HepG2 (cell line): Measurements from ENCODE around the gene CIBAR2. TPM values are rescaled to one million over a fixed set of nuclear protein-coding genes. Genes with fewer than 3 reads are reported as not detected.

ENCODE experiments used
- ATAC-seq: fragments of 200-7000 bp; cut with Tn5 transposase; 3 replicates; pipeline ENCODE4 v1.9.1; 2020; ENCODE audit warnings: mild to moderate bottlenecking, moderate library complexity
- BruUV-seq: library from RNA; stranded (reverse); fragments of 400-500 nt; replicated peaks from 2 replicates; lab custom pipeline; 2021; lab: Mats Ljungman, UMichigan
- CTCF ChIA-PET: fragments of 300-600 bp; formaldehyde crosslinking; extraction: SDS; loops from one replicate; lab custom pipeline; 2021; ENCODE audit warnings: low total read pairs, inconsistent platforms, low intra/inter-chr PET ratio; lab: Yijun Ruan, JAX
- POLR2A ChIA-PET: fragments of 350-600 bp; sonication (Branson Sonifier 250); formaldehyde crosslinking; loops from one replicate; lab custom pipeline; 2020; ENCODE audit warnings: antibody characterized with exemption, inconsistent platforms; lab: Yijun Ruan, JAX
- DNase-seq: peaks from one replicate; pipeline ENCODE4 v3.0.0-alpha.2; 2015; ENCODE audit warnings: low spot score
- FAIRE-seq: peaks from 3 replicates; lab custom pipeline; 2011; peaks lifted over from hg19 to GRCh38; lab: Jason Lieb, UNC
- H2AFZ ChIP-seq: one replicate; pipeline ENCODE4 v1.6.1; 2011; ENCODE audit warnings: low read length, inconsistent platforms
- H3K27ac ChIP-seq: fragments of 300-600 bp; 3 replicates; pipeline ENCODE4 v1.8.0; 2011; ENCODE audit warnings: mixed run types, mild to moderate bottlenecking, mixed read lengths, low read length, inconsistent platforms; ENCODE audit not compliant: insufficient read depth; ENCODE audit errors: extremely low read length
- H3K27me3 ChIP-seq, 2 experiments: fragments of 200-600 bp in 1 of 2; 2 replicates in 1 of 2; 3 replicates in 1 of 2; pipeline versions ENCODE4 v1.6.0 to v1.8.0; 2011; ENCODE audit warnings: low read length in 2 of 2, mild to moderate bottlenecking in 2 of 2, moderate library complexity in 2 of 2, inconsistent platforms in 1 of 2; ENCODE audit not compliant: insufficient read depth in 2 of 2, control insufficient read depth in 1 of 2
- H3K36me3 ChIP-seq, 2 experiments: fragments of 200-600 bp in 1 of 2; replicated peaks in 1 of 2; 2 replicates in 1 of 2; 3 replicates in 1 of 2; pipeline versions ENCODE4 v1.5.1 to v1.8.0; 2011; ENCODE audit warnings: low read length in 2 of 2, inconsistent platforms in 1 of 2; ENCODE audit not compliant: insufficient read depth in 2 of 2, control insufficient read depth in 1 of 2
- H3K4me1 ChIP-seq: 2 replicates; pipeline ENCODE4 v1.5.1; 2012; ENCODE audit warnings: low read length, inconsistent platforms; ENCODE audit not compliant: insufficient read depth
- H3K4me2 ChIP-seq: 2 replicates; pipeline ENCODE4 v1.6.0; 2011; ENCODE audit warnings: low read depth, low read length, inconsistent platforms
- H3K4me3 ChIP-seq, 3 experiments: fragments of 200-600 bp in 1 of 3; sonication (generic), shearing (Covaris generic) in 1 of 3; replicated peaks in 1 of 3; 2 replicates each; pipeline ENCODE4 v1.5.1; 2011 to 2016; ENCODE audit warnings: low read length in 3 of 3, inconsistent platforms in 2 of 3, low read depth in 2 of 3, mild to moderate bottlenecking in 2 of 3, control low read depth in 1 of 3, mixed read lengths in 1 of 3; ENCODE audit not compliant: insufficient read depth in 1 of 3
- H3K79me2 ChIP-seq: one replicate; pipeline ENCODE4 v1.6.1; 2011; ENCODE audit warnings: low read length, inconsistent platforms; ENCODE audit not compliant: insufficient read depth
- H3K9ac ChIP-seq: 2 replicates; pipeline ENCODE4 v1.6.0; 2011; ENCODE audit warnings: mild to moderate bottlenecking, low read depth, low read length, inconsistent platforms; ENCODE audit not compliant: insufficient read depth
- H3K9me3 ChIP-seq: 2 replicates; pipeline ENCODE4 v1.5.1; 2012; ENCODE audit warnings: mild to moderate bottlenecking, low read length
- H4K20me1 ChIP-seq: 2 replicates; pipeline ENCODE4 v1.6.0; 2011; ENCODE audit warnings: inconsistent platforms, mild to moderate bottlenecking, low read length, moderate library complexity; ENCODE audit not compliant: insufficient read depth
- ATF7-NPFF ChIP-seq: sonication (generic); formaldehyde crosslinking; IDR thresholded peaks from 2 replicates; pipeline ENCODE4 v1.8.1; 2023; ENCODE audit warnings: mild to moderate bottlenecking, low read depth, missing genetic modification reagents, moderate library complexity
- BCL6 ChIP-seq: IDR thresholded peaks from 2 replicates; pipeline ENCODE4 v1.6.1; 2016; ENCODE audit warnings: missing genetic modification reagents, missing compliant biosample characterization
- FOXA1 ChIP-seq, 2 experiments: fragments of 450-650 bp in 1 of 2; sonication (generic) in 1 of 2; formaldehyde crosslinking in 1 of 2; IDR thresholded peaks; 2 replicates each; pipeline versions ENCODE4 v1.4.0 to v1.6.1; 2016 to 2020; ENCODE audit warnings: missing genetic modification reagents in 1 of 2
- HES4 ChIP-seq: sonication (generic); formaldehyde crosslinking; IDR thresholded peaks from 2 replicates; pipeline ENCODE4 v1.9.0; 2021; ENCODE audit warnings: mild to moderate bottlenecking, missing genetic modification reagents, borderline replicate concordance
- RARA ChIP-seq: IDR thresholded peaks from 2 replicates; pipeline ENCODE4 v1.6.1; 2016; ENCODE audit warnings: missing genetic modification reagents, missing compliant biosample characterization
- ZBTB38 ChIP-seq: sonication (generic); formaldehyde crosslinking; IDR thresholded peaks from 2 replicates; pipeline ENCODE4 v1.5.1; 2020; ENCODE audit warnings: mild to moderate bottlenecking, missing genetic modification reagents
- ZNF264 ChIP-seq: sonication (generic); formaldehyde crosslinking; IDR thresholded peaks from 2 replicates; pipeline ENCODE4 v1.4.0; 2020; ENCODE audit warnings: missing genetic modification reagents
- ZNF781 ChIP-seq: sonication (generic); formaldehyde crosslinking; IDR thresholded peaks from 2 replicates; pipeline ENCODE4 v1.5.1; 2020; ENCODE audit warnings: borderline replicate concordance, mild to moderate bottlenecking, missing genetic modification reagents; ENCODE audit errors: not compliant biosample characterization
- WGBS: methylation state at CpG from one replicate; pipeline ENCODE4 v1.1.6; 2017; ENCODE audit warnings: low lambda C conversion rate; 5-methylcytosine and 5-hydroxymethylcytosine counted together
- in situ Hi-C: cut with HindIII; loops from 2 replicates; pipeline ENCODE4 v1.10.0; 2017; ENCODE audit warnings: low pct_unique_long_range_greater_than_20kb; ENCODE audit not compliant: extremely low pct_ligation_motif_present
- intact Hi-C: fragments of 100-400 bp; cut with micrococcal nuclease; formaldehyde crosslinking; loops from one replicate; pipeline ENCODE4 v1.10.0; 2022; ENCODE audit not compliant: unreplicated experiment
- polyA plus RNA-seq, 8 experiments: library from polyadenylated mRNA; depleted of rRNA in 3 of 8; stranded (reverse) in 7 of 8; unstranded in 1 of 8; fragments of >200 nt; fragmentation: Illumina TruSeq in 4 of 8; extraction: Trizol in 4 of 8; gene quantifications; 2 replicates each; pipeline versions ENCODE4 v1.2.1 to v1.2.3, GENCODE V29; 2011 to 2016; ENCODE audit warnings: low read depth in 4 of 8, missing spikeins in 1 of 8, mixed read lengths in 1 of 8; ENCODE audit not compliant: insufficient read depth in 1 of 8
- total RNA-seq, 5 experiments: library from RNA; depleted of rRNA; stranded (reverse); fragments of >200 nt; fragmentation: Illumina TruSeq; extraction: Trizol; gene quantifications; 2 replicates each; pipeline ENCODE4 v1.2.3, GENCODE V29; 2016; ENCODE audit warnings: low read depth in 1 of 5
- TF ChIP-seq, protein P1 (sequence below): IDR thresholded peaks from 2 replicates; pipeline ENCODE4 v1.6.1; 2016; ENCODE audit warnings: missing genetic modification reagents, missing compliant biosample characterization
- TF ChIP-seq, protein P2 (sequence below): sonication (generic); formaldehyde crosslinking; IDR thresholded peaks from 2 replicates; pipeline ENCODE4 v1.5.1; 2020; ENCODE audit warnings: mild to moderate bottlenecking, missing genetic modification reagents
- TF ChIP-seq, protein P3 (sequence below): sonication (generic); formaldehyde crosslinking; IDR thresholded peaks from 2 replicates; pipeline ENCODE4 v1.4.0; 2020; ENCODE audit warnings: missing genetic modification reagents; ENCODE audit errors: not compliant biosample characterization
- TF ChIP-seq, protein P4 (sequence below): sonication (generic); formaldehyde crosslinking; conservative IDR thresholded peaks from 2 replicates; pipeline ENCODE4 v1.4.0; 2020; ENCODE audit warnings: missing genetic modification reagents

Gene CIBAR2
- total and polyA plus RNA-seq, 2 of the 13 experiments (the other 11 are each of a cell fraction or from before 2014, with no cell fraction given) = not detected

DNA sequence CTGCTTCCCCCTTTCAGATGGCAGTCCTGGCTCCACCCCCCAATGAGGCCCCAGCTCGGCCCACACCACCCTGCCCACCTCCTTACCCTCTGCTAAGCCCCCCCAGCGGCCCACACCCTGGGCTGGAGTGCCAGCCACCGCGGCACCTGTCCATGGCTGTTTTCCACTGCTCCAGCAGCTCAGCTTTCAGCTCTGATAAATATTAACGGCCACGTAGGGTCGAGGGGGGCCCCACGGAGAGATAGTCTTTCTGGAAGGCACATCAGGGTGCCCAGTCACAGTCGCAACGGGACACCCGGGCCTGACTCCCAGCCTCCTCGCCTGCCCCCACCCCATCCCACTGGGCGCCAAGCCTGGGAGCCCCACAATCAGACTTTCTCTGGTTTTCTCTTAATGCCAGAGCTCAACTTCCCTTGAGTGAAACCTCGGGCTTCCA is 46.5 kb upstream of the CIBAR2 start (continued):
- 0 out of 2 replicates have a peak, but pooled peaks have one; percentile 6 for TF ChIP-seq ZBTB38 (CRISPR knock-in tag)
- TF ChIP-seq, protein P1, sequence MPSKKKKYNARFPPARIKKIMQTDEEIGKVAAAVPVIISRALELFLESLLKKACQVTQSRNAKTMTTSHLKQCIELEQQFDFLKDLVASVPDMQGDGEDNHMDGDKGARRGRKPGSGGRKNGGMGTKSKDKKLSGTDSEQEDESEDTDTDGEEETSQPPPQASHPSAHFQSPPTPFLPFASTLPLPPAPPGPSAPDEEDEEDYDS (CRISPR knock-in tag) = 0 out of 2 replicates have a peak, but pooled peaks have one; percentile 19

DNA sequence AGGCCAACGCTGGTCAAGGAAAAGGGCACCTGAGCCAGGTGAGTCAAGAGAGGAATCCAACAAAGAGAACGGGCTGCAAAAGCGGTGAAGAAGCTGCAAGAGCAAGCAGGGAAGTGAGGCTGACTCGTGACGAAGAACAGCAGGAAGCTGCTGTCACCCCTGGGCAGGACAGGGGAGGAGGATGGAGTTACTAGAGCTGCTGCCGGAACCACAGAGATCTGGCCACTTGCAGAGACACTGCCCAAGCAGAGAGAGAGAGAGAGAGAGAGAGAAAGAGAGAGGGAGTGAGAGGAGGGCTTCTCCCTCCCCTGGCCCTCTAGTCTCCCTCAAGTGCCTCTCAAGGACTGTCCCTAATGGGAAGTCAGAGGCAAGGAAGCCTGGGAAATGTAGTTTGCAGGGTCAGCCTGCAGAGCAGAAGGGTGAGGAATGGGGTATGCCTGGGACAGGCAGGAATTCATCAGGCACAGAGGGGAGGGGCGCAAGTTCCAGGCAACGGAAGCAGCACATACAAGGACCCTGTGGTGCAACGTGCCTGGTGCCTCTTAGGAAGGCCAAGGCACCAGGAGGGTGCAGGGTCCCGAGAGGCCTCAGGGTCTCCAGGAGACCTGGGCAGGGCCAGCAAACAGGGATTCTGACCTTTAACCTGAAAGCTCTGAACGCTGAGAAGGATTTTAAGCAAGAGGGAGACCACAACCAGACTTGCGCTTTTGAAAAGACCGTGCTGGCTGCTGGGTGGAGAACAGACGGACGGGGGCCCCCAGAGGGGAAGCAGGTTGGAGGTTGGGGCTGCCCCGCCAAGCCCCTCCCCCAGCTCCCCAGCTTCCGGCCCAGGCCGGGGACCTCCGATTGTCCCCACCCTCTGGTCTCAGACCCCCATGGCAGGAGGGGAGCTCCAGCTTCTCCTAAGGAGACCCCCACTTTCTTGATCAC is 45.8 kb upstream of the CIBAR2 start:
- ChIA-PET POLR2A (interaction anchor here (1.3 to 4.5 kb wide), 11 partner anchors 9 to 358 kb away, joined by 5 to 293 read pairs (median 16); no protein-coding TSS in a partner anchor), CTCF (no interaction called here)
- Histone ChIP-seq H3K4me1 (peaks cover 75% of the 10 kb centered on the region), H2AFZ (no peak overlapping the region), H3K4me3 (peak overlapping the region; percentile 52 to 74 (median 65)), H3K27ac (peak overlapping the region; percentile 93), H3K27me3 (no peaks in the 10 kb centered on the region; a peak in 1 of 5 replicates), H3K4me2 (peak overlapping the region; percentile 96), H4K20me1 (no peaks in the 10 kb centered on the region), H3K9ac (peak overlapping the region; percentile 72), H3K9me3 (no peaks in the 10 kb centered on the region), H3K36me3 (no peaks in the 10 kb centered on the region), H3K79me2 (no peaks in the 10 kb centered on the region)
- intact Hi-C loops (no loop called here), in situ Hi-C loops (loop anchor here (10.0 kb wide), 1 partner anchor 57 kb away; no protein-coding TSS in a partner anchor)
- ATAC-seq (peak; percentile 76), FAIRE-seq (peak; percentile 91), DNase-seq (peak; percentile 79)
- WGBS = 3% methylated on average over 12 of the region's 19 CpGs
- BruUV-seq = TSS peak; percentile 67
- TF ChIP-seq, protein P2, sequence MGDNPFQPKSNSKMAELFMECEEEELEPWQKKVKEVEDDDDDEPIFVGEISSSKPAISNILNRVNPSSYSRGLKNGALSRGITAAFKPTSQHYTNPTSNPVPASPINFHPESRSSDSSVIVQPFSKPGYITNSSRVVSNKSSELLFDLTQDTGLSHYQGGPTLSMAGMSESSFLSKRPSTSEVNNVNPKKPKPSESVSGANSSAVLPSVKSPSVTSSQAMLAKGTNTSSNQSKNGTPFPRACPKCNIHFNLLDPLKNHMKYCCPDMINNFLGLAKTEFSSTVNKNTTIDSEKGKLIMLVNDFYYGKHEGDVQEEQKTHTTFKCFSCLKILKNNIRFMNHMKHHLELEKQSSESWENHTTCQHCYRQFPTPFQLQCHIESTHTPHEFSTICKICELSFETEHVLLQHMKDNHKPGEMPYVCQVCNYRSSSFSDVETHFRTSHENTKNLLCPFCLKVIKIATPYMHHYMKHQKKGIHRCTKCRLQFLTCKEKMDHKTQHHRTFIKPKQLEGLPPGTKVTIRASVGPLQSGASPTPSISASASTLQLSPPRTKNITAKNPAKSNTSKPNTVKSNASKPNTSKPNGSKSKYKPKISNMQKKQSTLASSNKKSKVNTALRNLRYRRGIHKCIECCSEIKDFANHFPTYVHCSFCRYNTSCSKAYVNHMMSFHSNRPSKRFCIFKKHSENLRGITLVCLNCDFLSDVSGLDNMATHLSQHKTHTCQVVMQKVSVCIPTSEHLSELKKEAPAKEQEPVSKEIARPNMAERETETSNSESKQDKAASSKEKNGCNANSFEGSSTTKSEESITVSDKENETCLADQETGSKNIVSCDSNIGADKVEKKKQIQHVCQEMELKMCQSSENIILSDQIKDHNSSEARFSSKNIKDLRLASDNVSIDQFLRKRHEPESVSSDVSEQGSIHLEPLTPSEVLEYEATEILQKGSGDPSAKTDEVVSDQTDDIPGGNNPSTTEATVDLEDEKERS (CRISPR knock-in tag) = peak; percentile 46; the same call in 1 of the 2 replicates
- TF ChIP-seq, protein P3, sequence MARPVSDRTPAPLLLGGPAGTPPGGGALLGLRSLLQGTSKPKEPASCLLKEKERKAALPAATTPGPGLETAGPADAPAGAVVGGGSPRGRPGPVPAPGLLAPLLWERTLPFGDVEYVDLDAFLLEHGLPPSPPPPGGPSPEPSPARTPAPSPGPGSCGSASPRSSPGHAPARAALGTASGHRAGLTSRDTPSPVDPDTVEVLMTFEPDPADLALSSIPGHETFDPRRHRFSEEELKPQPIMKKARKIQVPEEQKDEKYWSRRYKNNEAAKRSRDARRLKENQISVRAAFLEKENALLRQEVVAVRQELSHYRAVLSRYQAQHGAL (CRISPR knock-in tag) = no peak
- peak; percentile 58; the same call in 1 of the 2 replicates for TF ChIP-seq ATF7-NPFF
- TF ChIP-seq RARA = peak; percentile 9; the same call in 1 of the 2 replicates
- TF ChIP-seq, protein P4, sequence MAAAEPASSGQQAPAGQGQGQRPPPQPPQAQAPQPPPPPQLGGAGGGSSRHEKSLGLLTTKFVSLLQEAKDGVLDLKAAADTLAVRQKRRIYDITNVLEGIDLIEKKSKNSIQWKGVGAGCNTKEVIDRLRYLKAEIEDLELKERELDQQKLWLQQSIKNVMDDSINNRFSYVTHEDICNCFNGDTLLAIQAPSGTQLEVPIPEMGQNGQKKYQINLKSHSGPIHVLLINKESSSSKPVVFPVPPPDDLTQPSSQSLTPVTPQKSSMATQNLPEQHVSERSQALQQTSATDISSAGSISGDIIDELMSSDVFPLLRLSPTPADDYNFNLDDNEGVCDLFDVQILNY (CRISPR knock-in tag) = 0 out of 2 replicates have a peak, but pooled peaks have one; percentile 44
- no peak for TF ChIP-seq ZNF264 (CRISPR knock-in tag)
- TF ChIP-seq HES4 (CRISPR knock-in tag) = no peak
- TF ChIP-seq FOXA1 (IDR thresholded peaks at IDR 0.05) = no peak
- TF ChIP-seq FOXA1 (CRISPR knock-in tag; IDR thresholded peaks at IDR 0.05) = peak; percentile 44; the same call in 1 of the 2 replicates
- peak; percentile 43 for TF ChIP-seq ZNF781 (CRISPR knock-in tag)
- no peak; the same call in 1 of the 2 replicates for TF ChIP-seq BCL6 (CRISPR knock-in tag)
